Endothelial cell of umbilical vein (primary cell): ENCODE data around the gene PTPRD. TPM values are rescaled to one million over a fixed set of nuclear protein-coding genes. Genes with fewer than 3 reads are reported as not detected.

ENCODE experiments used
- BruUV-seq: library from RNA; stranded (reverse); fragments of 400-500 nt; replicated peaks from 2 replicates; lab custom pipeline; 2021; lab: Mats Ljungman, UMichigan
- CTCF ChIA-PET: fragments of 300-600, 350-600 bp; sonication (Branson Sonifier 250); formaldehyde crosslinking; loops from one replicate; lab custom pipeline; 2021; ENCODE audit warnings: antibody characterized with exemption, inconsistent platforms; lab: Charles Lee
- POLR2A ChIA-PET: fragments of 300-600, 350-600 bp; sonication (Branson Sonifier 250); formaldehyde crosslinking; loops from one replicate; lab custom pipeline; 2021; ENCODE audit warnings: antibody characterized with exemption, inconsistent platforms; lab: Charles Lee
- DNase-seq: peaks from one replicate; pipeline ENCODE4 v3.0.0-alpha.2; 2011; ENCODE audit warnings: low read depth, low spot score
- FAIRE-seq: peaks from 2 replicates; lab custom pipeline; 2011; peaks lifted over from hg19 to GRCh38; lab: Jason Lieb, UNC
- H2AFZ ChIP-seq: 2 replicates; pipeline ENCODE4 v1.6.0; 2012; ENCODE audit warnings: low read depth, low read length, control low read depth, inconsistent platforms
- H3K27ac ChIP-seq: 2 replicates; pipeline ENCODE4 v1.5.1; 2011; ENCODE audit warnings: low read depth, mild to moderate bottlenecking, control low read depth, low read length, moderate library complexity; ENCODE audit not compliant: insufficient read depth
- H3K27me3 ChIP-seq, 2 experiments: 2 replicates each; pipeline versions ENCODE4 v1.6.0 to v1.6.1; 2011; ENCODE audit warnings: low read length in 2 of 2, mixed read lengths in 1 of 2; ENCODE audit not compliant: control insufficient read depth in 2 of 2, insufficient read depth in 2 of 2
- H3K36me3 ChIP-seq, 2 experiments: 2 replicates in 1 of 2; 3 replicates in 1 of 2; pipeline ENCODE4 v1.5.1; 2011; ENCODE audit warnings: low read length in 2 of 2, mild to moderate bottlenecking in 1 of 2, moderate library complexity in 1 of 2; ENCODE audit not compliant: control insufficient read depth in 2 of 2, insufficient read depth in 2 of 2; ENCODE audit errors: extremely low read depth in 1 of 2
- H3K4me1 ChIP-seq: 3 replicates; pipeline ENCODE4 v1.5.1; 2011; ENCODE audit warnings: mild to moderate bottlenecking, low read length; ENCODE audit not compliant: control insufficient read depth, insufficient read depth; ENCODE audit errors: extremely low read depth
- H3K4me2 ChIP-seq: 2 replicates; pipeline ENCODE4 v1.6.1; 2011; ENCODE audit warnings: low read length, control low read depth, mixed read lengths; ENCODE audit not compliant: insufficient read depth
- H3K4me3 ChIP-seq, 3 experiments: fragments of 200-600 bp in 1 of 3; sonication (generic), shearing (Covaris generic) in 1 of 3; replicated peaks in 1 of 3; 2 replicates each; pipeline ENCODE4 v1.5.1; 2011 to 2016; ENCODE audit warnings: control low read depth in 3 of 3, low read length in 3 of 3, mild to moderate bottlenecking in 2 of 3, inconsistent platforms in 1 of 3, low read depth in 1 of 3, moderate library complexity in 1 of 3; ENCODE audit not compliant: insufficient read depth in 1 of 3
- H3K79me2 ChIP-seq: 2 replicates; pipeline ENCODE4 v1.6.0; 2012; ENCODE audit warnings: low read length, inconsistent platforms; ENCODE audit not compliant: control insufficient read depth, insufficient read depth
- H3K9ac ChIP-seq: replicated peaks from 2 replicates; pipeline ENCODE3; 2011; ENCODE audit warnings: low read length, control low read depth; ENCODE audit not compliant: insufficient read depth; ENCODE audit errors: extremely low read depth
- H3K9me1 ChIP-seq: replicated peaks from 3 replicates; pipeline ENCODE4 v1.6.0; 2011; ENCODE audit warnings: mild to moderate bottlenecking, low read length; ENCODE audit not compliant: control insufficient read depth, insufficient read depth; ENCODE audit errors: extremely low read depth
- H3K9me3 ChIP-seq: replicated peaks from 2 replicates; pipeline ENCODE4 v1.5.1; 2012; ENCODE audit warnings: low read length, inconsistent platforms; ENCODE audit not compliant: control insufficient read depth, insufficient read depth
- H4K20me1 ChIP-seq: replicated peaks from 2 replicates; pipeline ENCODE3; 2011; ENCODE audit warnings: mild to moderate bottlenecking, low read length; ENCODE audit not compliant: control insufficient read depth, insufficient read depth; ENCODE audit errors: extremely low read depth
- EZH2 ChIP-seq: IDR thresholded peaks from 2 replicates; pipeline ENCODE4 v1.6.1; 2012; ENCODE audit warnings: borderline replicate concordance, low read depth, mild to moderate bottlenecking, moderate library complexity, low read length, inconsistent platforms; ENCODE audit not compliant: severe bottlenecking
- FOS ChIP-seq: IDR thresholded peaks from 2 replicates; pipeline ENCODE4 v1.6.1; 2011; ENCODE audit warnings: mild to moderate bottlenecking, low read length, moderate library complexity, borderline replicate concordance; ENCODE audit not compliant: insufficient read depth
- GATA2 ChIP-seq: IDR thresholded peaks from 2 replicates; pipeline ENCODE4 v1.7.0; 2011; ENCODE audit warnings: low read depth, mild to moderate bottlenecking, moderate library complexity, mixed read lengths, low read length; ENCODE audit not compliant: insufficient read length, insufficient read depth
- JUN ChIP-seq: IDR thresholded peaks from 2 replicates; pipeline ENCODE4 v1.6.1; 2011; ENCODE audit warnings: borderline replicate concordance, low read depth; ENCODE audit not compliant: insufficient read length, insufficient read depth
- MAX ChIP-seq: IDR thresholded peaks from 2 replicates; pipeline ENCODE4 v1.6.1; 2011; ENCODE audit not compliant: insufficient read depth, insufficient read length
- MYC ChIP-seq: IDR thresholded peaks from one replicate; pipeline ENCODE4 v1.6.1; 2011; ENCODE audit warnings: mild to moderate bottlenecking, low read depth, low read length
- POLR2A ChIP-seq: IDR thresholded peaks from 2 replicates; pipeline ENCODE4 v1.6.1; 2012; ENCODE audit warnings: low read depth, mild to moderate bottlenecking, control low read depth, low read length
- POLR2AphosphoS5 ChIP-seq: IDR thresholded peaks from 2 replicates; pipeline ENCODE4 v1.6.1; 2012; ENCODE audit warnings: low read depth, mild to moderate bottlenecking, control low read depth, low read length, moderate library complexity; ENCODE audit not compliant: insufficient read depth
- dilution Hi-C: fragments of 300-500 bp; cut with MboI; formaldehyde crosslinking; loops from one replicate; pipeline ENCODE4 v1.15.0; 2019; ENCODE audit warnings: low sequenced_read_pairs; ENCODE audit not compliant: extremely low pct_ligation_motif_present
- intact Hi-C: fragments of 100-400 bp; cut with micrococcal nuclease; formaldehyde crosslinking; loops from one replicate; pipeline ENCODE4 v1.10.0; 2022
- polyA plus RNA-seq, 4 experiments: library from polyadenylated mRNA; depleted of rRNA in 3 of 4; stranded (reverse) in 3 of 4; unstranded in 1 of 4; fragments of >200 nt; gene quantifications; 2 replicates each; pipeline versions ENCODE4 v1.2.1 to v1.2.3, GENCODE V29; 2011 to 2012; ENCODE audit warnings: missing spikeins in 1 of 4
- total RNA-seq: library from RNA; stranded (reverse); gene quantifications from 2 replicates; pipeline ENCODE4 v1.2.3, GENCODE V29; 2021
- TF ChIP-seq, protein P1 (sequence below), 2 donors: IDR thresholded peaks; 1 replicate in 1 of 2; 2 replicates in 1 of 2; pipeline ENCODE4 v1.5.1; 2011; ENCODE audit warnings: low read length in 2 of 2, mild to moderate bottlenecking in 2 of 2, moderate library complexity in 2 of 2, control low read depth in 1 of 2, inconsistent platforms in 1 of 2, low read depth in 1 of 2; ENCODE audit not compliant: insufficient read depth in 1 of 2; ENCODE audit errors: extremely low read depth in 1 of 2

Gene PTPRD
- total and polyA plus RNA-seq, 2 donors (not counting 3 experiments of a cell fraction or from before 2014, with no cell fraction given) = 5.5 to 5.7 TPM

DNA sequence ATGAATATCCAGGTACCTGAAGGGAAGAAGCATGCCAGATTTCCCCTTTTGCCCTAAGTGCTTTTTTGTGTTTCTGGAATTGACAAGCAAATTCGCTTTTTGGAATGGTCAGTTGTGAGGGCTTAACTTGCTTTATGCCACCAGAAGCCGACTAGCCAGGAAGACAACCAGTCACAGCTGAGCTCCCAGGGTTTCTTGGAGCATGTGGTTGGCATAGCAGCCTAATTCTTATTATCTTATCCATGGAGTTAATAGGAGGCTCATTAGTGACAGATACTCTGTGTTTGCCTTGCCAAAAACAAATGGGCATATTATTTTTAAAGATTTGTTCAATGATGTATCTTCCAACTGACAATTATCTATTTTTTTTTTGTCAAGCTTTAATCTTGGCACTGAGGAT is 500.7 kb downstream of the PTPRD start:
- no peak for FAIRE-seq

DNA sequence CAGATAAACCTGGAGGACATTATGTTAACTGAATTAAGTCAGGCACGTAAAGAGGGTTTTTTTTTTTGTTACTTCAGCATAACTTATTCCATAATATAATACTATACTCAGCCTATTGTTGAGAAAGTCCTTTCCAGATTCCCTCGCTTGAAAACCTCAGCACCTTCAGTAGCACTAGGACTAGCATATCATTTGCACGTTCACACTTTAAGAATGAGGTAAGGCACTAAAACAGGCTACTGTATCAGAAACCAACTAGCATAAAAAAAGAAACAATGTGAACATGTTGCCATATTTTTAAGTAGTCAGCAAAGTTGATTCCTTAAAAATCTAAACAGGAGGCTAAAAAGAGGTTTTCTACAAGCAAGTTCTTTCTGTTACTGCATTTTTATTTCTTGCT is 504.0 kb downstream of the PTPRD start:
- Histone ChIP-seq H2AFZ (no peak overlapping the region), H3K27me3 (no peaks in the 10 kb centered on the region), H3K36me3 (no peaks in the 10 kb centered on the region), H3K27ac (no peak overlapping the region), H4K20me1 (no peaks in the 10 kb centered on the region), H3K79me2 (no peaks in the 10 kb centered on the region), H3K9ac (no peak overlapping the region), H3K4me3 (no peak overlapping the region), H3K9me3 (no peaks in the 10 kb centered on the region), H3K9me1 (no peaks in the 10 kb centered on the region), H3K4me1 (no peaks in the 10 kb centered on the region), H3K4me2 (no peak overlapping the region)
- FAIRE-seq (no peak), DNase-seq (no peak)
- intact Hi-C loops = no loop called here
- dilution Hi-C loops = no loop called here
- ChIA-PET POLR2A (no interaction called here), CTCF (no interaction called here)
- no TSS peak for BruUV-seq
- TF ChIP-seq FOS = no peak
- TF ChIP-seq GATA2 = no peak
- no peak for TF ChIP-seq POLR2A
- TF ChIP-seq MYC = no peak
- TF ChIP-seq POLR2AphosphoS5 = no peak
- no peak for TF ChIP-seq MAX
- TF ChIP-seq EZH2 = no peak
- no peak for TF ChIP-seq JUN
- TF ChIP-seq, protein P1, sequence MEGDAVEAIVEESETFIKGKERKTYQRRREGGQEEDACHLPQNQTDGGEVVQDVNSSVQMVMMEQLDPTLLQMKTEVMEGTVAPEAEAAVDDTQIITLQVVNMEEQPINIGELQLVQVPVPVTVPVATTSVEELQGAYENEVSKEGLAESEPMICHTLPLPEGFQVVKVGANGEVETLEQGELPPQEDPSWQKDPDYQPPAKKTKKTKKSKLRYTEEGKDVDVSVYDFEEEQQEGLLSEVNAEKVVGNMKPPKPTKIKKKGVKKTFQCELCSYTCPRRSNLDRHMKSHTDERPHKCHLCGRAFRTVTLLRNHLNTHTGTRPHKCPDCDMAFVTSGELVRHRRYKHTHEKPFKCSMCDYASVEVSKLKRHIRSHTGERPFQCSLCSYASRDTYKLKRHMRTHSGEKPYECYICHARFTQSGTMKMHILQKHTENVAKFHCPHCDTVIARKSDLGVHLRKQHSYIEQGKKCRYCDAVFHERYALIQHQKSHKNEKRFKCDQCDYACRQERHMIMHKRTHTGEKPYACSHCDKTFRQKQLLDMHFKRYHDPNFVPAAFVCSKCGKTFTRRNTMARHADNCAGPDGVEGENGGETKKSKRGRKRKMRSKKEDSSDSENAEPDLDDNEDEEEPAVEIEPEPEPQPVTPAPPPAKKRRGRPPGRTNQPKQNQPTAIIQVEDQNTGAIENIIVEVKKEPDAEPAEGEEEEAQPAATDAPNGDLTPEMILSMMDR (IDR thresholded peaks at IDR 0.05; ENCODE audit: extremely low read depth in 1 of 2, insufficient read depth in 1 of 2, low read depth in 1 of 2, low read length in 2 of 2) = no peak

More for the DNA sequence above, 500.7 kb downstream of the PTPRD start:
- Histone ChIP-seq H3K79me2 (no peaks in the 10 kb centered on the region), H3K4me1 (no peaks in the 10 kb centered on the region), H3K4me2 (no peak overlapping the region), H4K20me1 (no peaks in the 10 kb centered on the region), H3K36me3 (no peaks in the 10 kb centered on the region), H3K9ac (no peak overlapping the region), H3K27me3 (no peaks in the 10 kb centered on the region), H3K9me1 (no peaks in the 10 kb centered on the region), H3K4me3 (no peak overlapping the region), H3K27ac (no peak overlapping the region), H3K9me3 (no peaks in the 10 kb centered on the region), H2AFZ (no peak overlapping the region)
- BruUV-seq = no TSS peak
- dilution Hi-C loops = no loop called here
- no peak for DNase-seq
- TF ChIP-seq MYC = no peak
- CTCF ChIA-PET = no interaction called here
- intact Hi-C loops = no loop called here
- POLR2A ChIA-PET = no interaction called here
